GM15510 (cell line): ENCODE data around the gene BARHL1.

Source experiments
- POLR2A ChIP-seq: IDR thresholded peaks from 3 replicates; pipeline ENCODE4 v1.6.1; 2011; ENCODE audit warnings: borderline replicate concordance; ENCODE audit not compliant: insufficient read length; ENCODE audit errors: extremely low read depth

Gene BARHL1

DNA sequence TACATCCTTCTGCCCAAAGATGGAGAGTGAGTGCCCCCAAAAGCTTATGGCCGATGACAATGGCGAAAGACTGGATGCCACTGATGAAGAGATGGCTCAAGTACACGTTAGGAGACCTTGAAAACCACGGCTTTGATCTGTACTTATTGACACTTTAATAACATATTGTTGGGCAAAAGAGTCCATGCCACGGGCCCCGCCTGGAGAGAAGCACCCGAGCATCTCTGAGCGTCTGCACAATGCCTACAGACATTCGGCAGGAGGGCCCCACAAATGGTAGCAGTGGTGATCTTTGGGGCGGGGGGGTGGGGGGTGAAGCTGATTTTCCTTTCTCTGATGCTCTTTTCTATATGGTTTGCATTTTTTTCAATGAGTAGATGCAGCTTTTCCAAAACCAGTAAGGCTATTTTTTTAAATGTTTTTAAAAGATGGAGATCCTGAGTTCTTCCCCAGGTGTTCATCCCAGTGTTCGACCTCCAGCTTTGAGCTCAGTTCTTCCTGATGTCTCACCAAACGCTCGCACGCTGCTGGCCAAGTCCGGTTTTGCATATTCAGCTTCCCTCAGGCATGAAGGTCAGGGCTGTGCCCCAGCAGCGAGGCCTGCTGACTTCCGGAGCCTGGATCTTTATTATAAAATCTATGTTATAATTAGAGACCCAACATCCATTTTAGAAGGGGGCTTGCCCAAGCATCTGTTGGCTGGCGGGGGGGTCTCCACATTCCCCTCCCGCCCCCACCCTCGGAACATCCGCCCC, 34.3 kb upstream of the BARHL1 start:
- TF ChIP-seq POLR2A, result no peak

GRCh38 chr9:132548751-132549640, 33.4 kb upstream of the BARHL1 start:
- no peak for TF ChIP-seq POLR2A

GRCh38 chr9:132551556-132551955, 30.9 kb upstream of the BARHL1 start:
- no peak for TF ChIP-seq POLR2A

DNA sequence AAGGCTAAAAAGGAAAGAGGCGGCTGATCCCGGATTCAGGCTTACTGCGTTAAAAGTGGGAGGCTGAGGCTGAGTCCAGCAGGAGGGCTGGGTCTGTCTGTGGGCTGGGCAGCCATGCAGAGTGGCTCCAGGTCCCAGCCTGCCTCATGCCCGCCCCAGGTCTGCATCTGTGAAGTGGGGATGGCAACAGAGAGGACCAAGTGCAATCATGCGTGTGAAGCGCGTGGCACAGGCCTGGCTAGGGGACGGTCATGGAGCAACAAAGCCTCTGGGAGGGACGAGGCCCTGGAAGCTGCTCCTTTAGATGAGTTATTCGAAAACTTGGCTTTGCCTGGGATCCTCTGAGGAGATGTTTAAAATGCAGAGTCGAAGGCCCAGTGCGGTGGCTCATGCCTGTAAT, 30.4 kb upstream of the BARHL1 start:
- no peak for TF ChIP-seq POLR2A

DNA sequence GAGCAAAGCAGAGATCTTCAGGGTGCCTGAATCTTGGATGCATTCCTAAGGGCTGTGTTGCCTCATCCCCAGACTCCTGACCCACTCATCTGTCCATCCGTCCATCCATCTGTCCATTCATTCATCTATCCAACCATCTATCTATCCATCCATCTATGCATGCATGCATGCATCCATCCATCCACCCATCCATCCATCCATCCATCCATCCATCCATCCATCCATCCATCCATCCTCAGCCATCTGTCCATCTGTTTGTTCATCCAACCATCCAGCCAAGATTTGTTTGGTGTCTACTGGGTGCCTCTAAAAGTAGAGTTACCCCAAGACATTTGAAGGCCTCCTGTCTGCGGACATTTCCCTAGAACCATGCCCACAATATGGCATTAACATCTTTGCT, 27.7 kb upstream of the BARHL1 start:
- no peak for TF ChIP-seq POLR2A

- TF ChIP-seq POLR2A, result no peak
Observed at GRCh38 chr9:132555528-132555927, 26.9 kb upstream of the BARHL1 start.

DNA sequence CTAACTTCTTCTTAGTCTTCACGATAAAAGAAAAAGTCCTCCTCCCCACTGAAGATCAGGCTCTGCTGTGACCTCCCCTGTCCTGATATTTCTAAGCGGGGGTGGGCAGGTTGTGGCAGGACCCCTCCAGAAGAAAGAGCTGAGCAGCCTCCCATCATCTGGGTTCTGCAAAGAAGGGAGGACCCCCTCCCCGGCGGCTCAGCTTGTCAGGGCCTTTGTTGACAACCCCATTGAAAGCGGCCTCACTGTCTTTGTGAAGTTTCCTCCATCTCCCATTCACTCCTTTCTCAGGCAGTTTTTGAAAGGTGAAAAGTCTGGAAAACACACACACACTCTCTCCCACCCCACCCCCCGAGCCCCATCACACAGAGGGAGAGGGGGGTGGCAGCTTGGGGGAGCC, 26.2 kb upstream of the BARHL1 start:
- no peak for TF ChIP-seq POLR2A

DNA sequence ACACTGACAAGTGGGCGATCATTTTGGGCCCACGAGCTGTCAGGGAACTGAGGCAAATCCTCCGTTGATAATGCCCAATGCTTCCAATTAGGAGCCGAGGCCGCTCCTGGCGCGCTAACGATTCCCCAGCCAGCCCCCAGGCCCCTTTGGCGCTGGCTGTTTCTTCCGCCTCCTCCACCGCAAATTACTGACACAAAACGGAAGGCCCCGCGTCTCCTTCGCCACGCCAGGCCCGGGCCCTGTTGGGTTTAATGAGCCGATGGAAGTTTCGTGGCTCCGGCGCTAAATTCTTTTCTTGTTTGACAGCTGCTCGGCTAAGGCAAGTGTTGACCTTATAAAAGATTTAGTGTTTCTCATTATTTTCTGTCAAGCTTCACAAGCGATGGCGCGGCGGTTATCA, 25.7 kb upstream of the BARHL1 start:
- no peak for TF ChIP-seq POLR2A

DNA sequence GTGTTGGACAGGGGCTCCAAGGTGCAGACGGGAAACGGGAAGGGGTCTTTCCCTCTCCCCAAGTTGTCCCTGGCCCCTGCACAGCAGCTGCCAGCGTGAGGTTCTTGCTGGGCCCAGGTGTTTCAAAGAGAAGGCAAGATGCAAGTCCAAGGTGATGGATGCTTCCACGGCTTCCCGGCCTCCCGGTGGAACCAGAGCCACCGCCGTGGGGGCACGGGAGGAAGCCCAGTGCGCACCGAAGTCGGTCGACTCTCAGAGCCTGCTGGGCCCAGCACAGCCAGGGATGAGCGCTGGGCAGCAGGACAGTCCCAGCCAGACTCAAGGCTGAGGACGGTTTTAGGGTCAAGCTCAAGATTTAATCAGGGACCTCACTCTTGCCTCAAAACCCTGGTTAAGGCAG, 25.2 kb upstream of the BARHL1 start:
- no peak for TF ChIP-seq POLR2A

GRCh38 chr9:132559711-132560110, 22.7 kb upstream of the BARHL1 start:
- no peak for TF ChIP-seq POLR2A

- TF ChIP-seq POLR2A, result no peak
Observed at GRCh38 chr9:132560616-132561202, 21.7 kb upstream of the BARHL1 start.

DNA sequence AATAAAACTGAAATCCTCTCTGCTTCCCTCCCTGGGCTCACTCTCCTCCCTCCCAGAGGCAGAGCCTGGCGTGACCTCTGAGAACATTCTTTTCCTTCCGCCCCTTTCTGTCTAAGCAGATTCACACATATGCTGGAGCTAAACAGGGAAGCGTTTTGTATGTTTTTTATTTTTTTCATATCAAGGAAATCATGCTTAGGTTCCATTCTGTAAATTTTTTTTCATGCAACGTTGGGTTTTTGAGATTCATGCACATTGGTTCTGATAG, 20.2 kb upstream of the BARHL1 start:
- TF ChIP-seq POLR2A, result no peak

- no peak for TF ChIP-seq POLR2A
Observed at GRCh38 chr9:132564526-132564925, 17.9 kb upstream of the BARHL1 start.

- TF ChIP-seq POLR2A, result no peak
Observed at GRCh38 chr9:132571806-132572600, 10.4 kb upstream of the BARHL1 start.

DNA sequence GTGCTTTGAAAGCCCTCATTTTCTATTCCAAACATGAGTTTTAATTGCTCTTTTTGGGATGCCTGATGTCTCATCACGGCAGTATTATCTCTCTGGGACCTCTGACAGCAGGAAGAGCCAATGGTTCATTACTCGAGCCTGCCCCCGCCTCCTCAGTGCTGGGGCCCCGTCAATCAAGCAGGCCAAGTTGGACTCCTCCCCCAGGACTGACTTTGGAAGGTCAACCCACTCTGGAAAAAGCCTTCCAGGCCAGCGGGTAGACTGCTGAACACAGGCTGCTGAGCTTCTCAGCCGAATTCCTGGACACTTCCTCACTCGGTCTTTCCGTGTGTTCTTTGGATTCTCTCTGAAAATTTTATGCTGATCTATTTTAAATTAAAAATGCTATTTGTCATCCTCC, 9.5 kb upstream of the BARHL1 start:
- TF ChIP-seq POLR2A, result no peak
